VCaP (cell line): ENCODE results near the gene INSR.

ENCODE experiments used
- H3K27ac ChIP-seq: fragments of 450-650 bp; 2 replicates; pipeline ENCODE4 v1.5.1; 2017
- CTCF ChIP-seq: fragments of 450-650 bp; conservative IDR thresholded peaks from 2 replicates; pipeline ENCODE4 v1.5.1; 2017; ENCODE audit warnings: mild to moderate bottlenecking, moderate library complexity

The INSR gene

GRCh38 chr19:7098096-7098495, 196.1 kb downstream of the INSR start:
- peak overlapping the region; percentile 84 for H3K27ac ChIP-seq
- TF ChIP-seq CTCF = no peak

- TF ChIP-seq CTCF = no peak
- H3K27ac ChIP-seq = no peak overlapping the region
Measured at GRCh38 chr19:7088999-7089398, 205.2 kb downstream of the INSR start.

GRCh38 chr19:7083076-7083956, 210.9 kb downstream of the INSR start:
- TF ChIP-seq CTCF = no peak
- H3K27ac ChIP-seq = no peak overlapping the region

- no peak for TF ChIP-seq CTCF
- no peak overlapping the region for H3K27ac ChIP-seq
Measured at GRCh38 chr19:7078008-7078407, 216.2 kb downstream of the INSR start.

- H3K27ac ChIP-seq = no peak overlapping the region
- TF ChIP-seq CTCF = no peak
Measured at GRCh38 chr19:7076151-7076550, 218.1 kb downstream of the INSR start.

GRCh38 chr19:7074705-7075282, 219.4 kb downstream of the INSR start:
- no peak for TF ChIP-seq CTCF

GRCh38 chr19:7072541-7072940, 221.7 kb downstream of the INSR start:
- H3K27ac ChIP-seq = no peak overlapping the region
- no peak for TF ChIP-seq CTCF

More at GRCh38 chr19:7074705-7075282, 219.4 kb downstream of the INSR start:
- no peak overlapping the region for H3K27ac ChIP-seq
